ENCODE results near the gene UFSP2. TPM values are rescaled to one million over a fixed set of nuclear protein-coding genes. Genes with fewer than 3 reads are reported as not detected.

The UFSP2 gene
- polyA plus RNA-seq, 1 donor (not counting 4 experiments of a cell fraction or from before 2014, with no cell fraction given) = 41.7 TPM

DNA sequence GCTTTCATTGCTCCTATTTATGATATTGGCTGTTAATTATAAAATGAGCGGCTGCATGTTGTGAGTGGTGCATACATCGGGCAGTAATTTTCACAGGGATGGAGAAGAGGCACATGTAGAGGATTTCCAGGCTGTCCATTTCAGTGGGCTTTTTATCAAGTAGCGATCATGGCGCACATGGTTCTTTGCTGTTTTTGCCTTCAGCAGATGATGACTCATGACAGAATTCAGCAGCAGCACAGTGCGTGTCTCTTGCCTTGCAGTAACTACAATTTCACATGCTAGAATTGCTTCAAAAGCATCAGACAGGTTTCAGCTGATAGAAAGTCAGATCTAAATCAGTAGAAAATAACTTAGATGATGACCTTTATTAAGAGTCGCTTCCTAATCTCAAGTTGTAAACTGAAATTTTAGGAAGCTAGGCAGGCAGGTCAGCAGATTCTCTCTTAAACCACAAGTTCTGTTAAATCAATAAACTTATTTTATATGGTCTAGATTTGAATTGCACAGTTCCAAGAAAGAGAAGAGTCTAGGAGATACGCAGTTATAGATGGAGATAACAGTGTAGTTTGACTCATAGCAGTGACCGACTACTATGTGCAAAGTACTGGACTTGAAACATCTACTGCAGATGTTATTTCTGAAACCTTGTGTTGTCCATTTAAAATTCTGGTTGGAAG, 65.9 kb downstream of the UFSP2 start:
- DNase-seq (ENCODE audit: low read depth, low spot score) = no peak

DNA sequence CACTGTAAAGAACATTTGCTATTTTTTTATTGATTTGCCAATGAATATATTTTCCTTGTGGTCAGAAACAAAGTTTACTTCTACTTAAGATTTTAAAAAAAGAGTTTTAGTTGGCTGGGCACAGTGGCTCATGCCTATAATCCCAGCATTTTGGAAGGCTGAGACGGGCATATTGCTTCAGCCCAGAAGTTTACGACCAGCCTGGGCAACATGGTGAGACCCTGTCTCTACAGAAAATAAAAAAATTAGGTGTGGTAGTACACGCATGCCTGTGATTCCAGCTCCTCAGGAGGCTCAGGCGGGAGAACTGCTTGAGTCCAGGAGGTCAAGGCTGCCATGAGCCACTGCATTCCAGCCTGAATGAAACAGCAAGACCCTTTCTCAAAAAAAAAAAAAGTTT, 66.8 kb downstream of the UFSP2 start:
- H3K4me2 ChIP-seq (ENCODE audit: control insufficient read depth, extremely low read depth, insufficient read depth, low read depth, low read length) = no peak overlapping the region
- TF ChIP-seq CTCF (optimal IDR thresholded peaks at IDR 0.05 in 1 of 3, IDR thresholded peaks at IDR 0.05 in 1 of 3, conservative IDR thresholded peaks at IDR 0.05 in 1 of 3; ENCODE audit: extremely low read depth in 1 of 3, insufficient read depth in 2 of 3, low read length in 3 of 3) (no peak), EZH2 (IDR thresholded peaks at IDR 0.05; ENCODE audit: low read length) (no peak)
- H3K27me3 ChIP-seq (ENCODE audit: control insufficient read depth, extremely low read depth, insufficient read depth, low read length) = no peaks in the 10 kb centered on the region
- H3K4me3 ChIP-seq (ENCODE audit: control insufficient read depth in 2 of 3, extremely low read depth in 1 of 3, insufficient read depth in 2 of 3, low read depth in 1 of 3, low read length in 3 of 3) = no peak overlapping the region
- no peaks in the 10 kb centered on the region for H3K4me1 ChIP-seq (ENCODE audit: control insufficient read depth, extremely low read depth, insufficient read depth, low read length)
- H3K9ac ChIP-seq (ENCODE audit: control insufficient read depth, extremely low read depth, insufficient read depth, low read length) = no peak overlapping the region
- no peaks in the 10 kb centered on the region for H3K79me2 ChIP-seq (ENCODE audit: control insufficient read depth, insufficient read depth, low read length)
- H4K20me1 ChIP-seq (ENCODE audit: control insufficient read depth, extremely low read depth, insufficient read depth, low read length) = no peaks in the 10 kb centered on the region
- no peaks in the 10 kb centered on the region for H3K9me1 ChIP-seq (ENCODE audit: control insufficient read depth, extremely low read depth, insufficient read depth, low read length)
- FAIRE-seq (no peak), DNase-seq (ENCODE audit: low read depth, low spot score) (no peak)
- no peaks in the 10 kb centered on the region for H3K9me3 ChIP-seq (ENCODE audit: control insufficient read depth, low read depth, low read length)
- H3K27ac ChIP-seq (ENCODE audit: control insufficient read depth, insufficient read depth, low read length) = no peak overlapping the region
- dilution Hi-C loops (cut with MboI; ENCODE audit: extremely low pct_ligation_motif_present, low sequenced_read_pairs) = no loop called here
- H3K36me3 ChIP-seq (ENCODE audit: control insufficient read depth in 2 of 2, extremely low read depth in 1 of 2, insufficient read depth in 2 of 2, low read length in 2 of 2) = no peaks in the 10 kb centered on the region
- H2AFZ ChIP-seq (ENCODE audit: control insufficient read depth, low read length) = no peak overlapping the region

More for the DNA sequence above, 65.9 kb downstream of the UFSP2 start:
- no peaks in the 10 kb centered on the region for H3K4me1 ChIP-seq (ENCODE audit: control insufficient read depth, extremely low read depth, insufficient read depth, low read length)
- H3K9me1 ChIP-seq (ENCODE audit: control insufficient read depth, extremely low read depth, insufficient read depth, low read length) = no peaks in the 10 kb centered on the region
- H3K36me3 ChIP-seq (ENCODE audit: control insufficient read depth in 2 of 2, extremely low read depth in 1 of 2, insufficient read depth in 2 of 2, low read length in 2 of 2) = no peaks in the 10 kb centered on the region
- no peak overlapping the region for H3K27ac ChIP-seq (ENCODE audit: control insufficient read depth, insufficient read depth, low read length)
- dilution Hi-C loops (cut with MboI; ENCODE audit: extremely low pct_ligation_motif_present, low sequenced_read_pairs) = no loop called here
- no peak overlapping the region for H3K9ac ChIP-seq (ENCODE audit: control insufficient read depth, extremely low read depth, insufficient read depth, low read length)
- no peak overlapping the region for H3K4me2 ChIP-seq (ENCODE audit: control insufficient read depth, extremely low read depth, insufficient read depth, low read depth, low read length)
- no peak overlapping the region for H2AFZ ChIP-seq (ENCODE audit: control insufficient read depth, low read length)
- H4K20me1 ChIP-seq (ENCODE audit: control insufficient read depth, extremely low read depth, insufficient read depth, low read length) = no peaks in the 10 kb centered on the region
- H3K4me3 ChIP-seq (ENCODE audit: control insufficient read depth in 2 of 3, extremely low read depth in 1 of 3, insufficient read depth in 2 of 3, low read depth in 1 of 3, low read length in 3 of 3) = no peak overlapping the region
- no peak for FAIRE-seq
- no peaks in the 10 kb centered on the region for H3K27me3 ChIP-seq (ENCODE audit: control insufficient read depth, extremely low read depth, insufficient read depth, low read length)
- H3K9me3 ChIP-seq (ENCODE audit: control insufficient read depth, low read depth, low read length) = no peaks in the 10 kb centered on the region
- no peaks in the 10 kb centered on the region for H3K79me2 ChIP-seq (ENCODE audit: control insufficient read depth, insufficient read depth, low read length)
- TF ChIP-seq EZH2 (IDR thresholded peaks at IDR 0.05; ENCODE audit: low read length) = no peak
- TF ChIP-seq CTCF (optimal IDR thresholded peaks at IDR 0.05 in 1 of 3, IDR thresholded peaks at IDR 0.05 in 1 of 3, conservative IDR thresholded peaks at IDR 0.05 in 1 of 3; ENCODE audit: extremely low read depth in 1 of 3, insufficient read depth in 2 of 3, low read length in 3 of 3) = no peak

Data from keratinocyte (primary cell).